GM19238 (cell line): ENCODE data around the gene GMNC.

Source experiments
- DNase-seq: peaks from one replicate; pipeline ENCODE4 v3.0.0; 2011; ENCODE audit warnings: low spot score; ENCODE audit not compliant: insufficient read length

Gene GMNC

DNA sequence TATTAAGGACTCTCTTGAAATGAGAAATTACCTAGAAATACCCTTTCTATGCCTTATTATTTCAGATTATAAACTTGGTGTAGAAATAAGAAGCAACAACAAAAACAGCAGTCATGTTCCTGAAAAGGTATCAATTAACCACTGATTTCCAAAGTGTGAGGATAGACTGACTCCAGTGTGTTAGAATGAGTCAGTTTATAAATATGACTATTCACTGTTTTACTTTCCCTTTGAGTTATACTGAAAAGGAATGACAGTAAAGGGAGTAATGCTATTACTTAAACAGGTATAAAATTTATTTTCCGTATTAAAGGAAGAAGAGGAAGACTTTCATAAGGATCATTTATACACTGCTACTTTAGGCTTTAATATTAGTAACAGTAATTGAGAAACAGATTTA lies 12.9 kb downstream of the GMNC start:
- no peak for DNase-seq

DNA sequence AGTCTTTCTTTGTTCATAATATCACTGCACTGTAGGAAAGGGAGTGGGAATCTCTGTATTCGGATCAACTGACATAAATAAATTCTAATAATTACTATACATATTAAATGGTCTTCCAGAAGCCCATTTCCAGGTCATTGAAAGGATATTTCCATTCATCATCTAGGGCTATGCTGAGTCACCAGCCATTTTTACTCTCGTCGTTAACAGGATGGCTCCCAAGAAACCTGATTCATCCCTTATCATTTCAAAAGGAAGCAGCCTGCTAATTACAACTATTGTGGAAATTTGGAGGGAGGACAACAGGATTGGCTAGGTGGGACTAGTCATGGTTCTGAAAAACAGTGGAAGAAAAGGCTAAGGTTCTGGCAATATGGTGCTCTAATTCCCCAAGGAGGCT lies 13.6 kb downstream of the GMNC start:
- no peak for DNase-seq

DNA sequence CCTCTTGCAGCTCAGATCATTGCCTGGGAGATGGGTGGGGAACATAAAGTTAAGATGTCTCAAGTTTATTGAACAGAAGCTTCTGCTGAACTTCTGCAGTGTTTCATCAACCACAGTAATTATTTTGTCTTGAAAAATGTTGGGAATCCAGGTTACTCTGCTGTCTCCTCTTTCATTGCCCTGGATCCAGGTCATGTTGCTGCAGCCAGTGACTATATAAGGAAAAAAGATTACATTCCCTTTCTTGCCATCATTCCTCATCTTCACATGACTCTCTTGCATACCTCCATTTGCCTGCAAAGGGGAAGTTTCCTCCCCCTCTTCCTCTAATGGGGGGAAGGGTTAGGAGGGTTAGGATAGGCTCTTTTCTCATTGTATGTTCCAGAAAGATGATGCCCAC lies 15.1 kb downstream of the GMNC start:
- DNase-seq: no peak

DNA sequence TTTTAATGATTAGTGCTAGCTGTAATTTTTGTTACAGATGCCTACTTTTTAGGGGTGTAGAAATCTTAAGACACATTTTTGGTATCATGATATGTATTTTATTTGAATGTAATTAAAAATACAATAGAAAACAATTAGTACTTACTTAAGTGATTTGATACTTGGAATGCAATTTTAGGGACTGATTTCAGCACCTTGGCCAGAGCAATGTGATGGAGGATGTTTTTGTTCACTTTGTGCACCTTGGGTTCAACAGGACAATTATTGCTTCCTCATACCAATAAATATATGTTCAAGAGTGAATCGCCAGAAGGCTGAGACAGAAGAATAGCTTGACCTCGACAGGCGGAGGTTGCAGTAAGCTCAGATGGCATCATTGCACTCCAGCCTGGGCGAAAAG lies 22.3 kb downstream of the GMNC start:
- DNase-seq: no peak

DNA sequence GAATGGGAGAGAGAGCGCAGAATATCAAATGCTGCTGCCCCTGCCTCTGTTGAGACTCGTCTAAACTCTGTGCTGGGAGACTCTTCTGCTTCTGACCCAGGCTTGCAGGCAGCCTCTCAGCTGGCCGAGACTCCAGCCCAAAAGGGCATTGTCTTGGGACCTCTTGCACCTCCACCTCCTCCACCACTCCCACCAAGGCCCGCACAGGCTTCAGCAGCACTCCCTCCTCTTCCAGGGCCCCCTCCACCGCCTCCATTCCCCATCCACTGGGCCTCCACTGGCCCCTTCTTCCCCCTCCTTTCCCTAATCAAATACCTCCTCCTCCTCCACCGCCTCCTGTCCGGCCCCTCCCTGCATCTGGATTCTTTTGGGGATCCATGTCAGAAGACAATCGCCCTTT lies 31.3 kb downstream of the GMNC start:
- no peak for DNase-seq

DNA sequence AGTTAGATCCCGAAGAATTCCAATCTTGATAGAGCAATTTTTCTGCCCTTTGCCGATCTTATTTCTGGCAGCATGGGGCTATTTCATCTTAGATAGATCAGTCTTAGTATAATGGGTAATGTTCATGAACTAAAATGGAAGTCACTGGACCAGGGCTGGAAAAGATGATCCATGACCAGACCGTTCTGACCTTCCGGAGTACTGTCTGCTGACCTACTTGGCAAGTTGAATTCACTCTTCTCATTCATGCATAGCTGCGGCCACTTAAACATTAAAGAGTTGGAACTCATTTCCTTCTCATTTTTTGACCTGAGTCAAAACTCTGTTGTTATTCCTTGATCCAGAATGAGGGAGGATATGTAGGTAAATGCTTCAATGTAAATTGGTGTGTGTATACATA lies 32.5 kb downstream of the GMNC start:
- DNase-seq: no peak

DNA sequence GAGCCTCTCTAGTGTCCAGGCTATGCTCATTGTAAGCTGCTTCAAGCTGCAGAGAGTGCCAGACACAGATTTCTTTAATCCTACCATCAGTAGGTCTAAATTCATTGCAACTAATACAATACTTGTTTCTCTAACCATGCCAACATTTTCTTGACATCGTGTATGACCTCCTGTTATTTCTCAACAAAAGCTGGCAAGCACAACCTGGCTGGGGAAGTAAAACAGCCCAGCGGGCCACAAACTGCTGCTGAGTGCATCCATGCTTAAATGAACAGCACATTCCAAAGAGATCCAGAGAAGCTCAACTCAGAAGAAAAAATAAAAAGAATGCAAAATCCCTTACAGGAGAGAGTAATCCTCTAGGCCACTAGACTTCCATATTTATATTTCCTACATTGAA lies 36.5 kb downstream of the GMNC start:
- DNase-seq: no peak

DNA sequence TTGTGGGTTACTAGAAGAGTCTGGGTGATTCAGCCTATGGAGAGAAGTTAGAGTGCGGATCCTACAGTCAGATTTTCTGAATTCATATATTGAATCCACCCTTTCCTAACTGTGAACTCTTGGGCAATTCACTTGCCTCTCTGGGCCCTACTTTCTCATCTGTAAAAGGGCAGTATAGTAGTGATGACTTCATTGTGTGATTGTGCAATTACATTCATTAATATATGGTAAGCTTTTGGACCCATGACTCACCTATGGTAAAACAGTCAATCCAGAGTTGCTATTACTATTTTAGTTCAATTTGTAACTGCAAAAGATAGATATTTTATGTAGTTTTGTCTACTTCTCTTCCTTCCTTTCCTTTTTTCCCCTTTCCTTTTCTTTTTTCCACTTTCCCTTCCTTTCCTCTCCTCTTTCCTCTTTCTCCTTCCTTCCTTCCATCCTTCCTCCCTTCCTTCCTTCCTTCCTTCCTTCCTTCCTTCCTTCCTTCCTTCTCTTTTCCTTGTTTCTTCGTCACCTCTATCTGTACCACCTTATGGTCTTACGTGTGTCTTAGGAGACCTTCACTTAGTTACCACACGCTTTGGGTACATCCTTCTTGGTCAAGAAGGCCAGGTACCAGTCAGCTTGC lies 37.0 kb downstream of the GMNC start:
- no peak for DNase-seq

DNA sequence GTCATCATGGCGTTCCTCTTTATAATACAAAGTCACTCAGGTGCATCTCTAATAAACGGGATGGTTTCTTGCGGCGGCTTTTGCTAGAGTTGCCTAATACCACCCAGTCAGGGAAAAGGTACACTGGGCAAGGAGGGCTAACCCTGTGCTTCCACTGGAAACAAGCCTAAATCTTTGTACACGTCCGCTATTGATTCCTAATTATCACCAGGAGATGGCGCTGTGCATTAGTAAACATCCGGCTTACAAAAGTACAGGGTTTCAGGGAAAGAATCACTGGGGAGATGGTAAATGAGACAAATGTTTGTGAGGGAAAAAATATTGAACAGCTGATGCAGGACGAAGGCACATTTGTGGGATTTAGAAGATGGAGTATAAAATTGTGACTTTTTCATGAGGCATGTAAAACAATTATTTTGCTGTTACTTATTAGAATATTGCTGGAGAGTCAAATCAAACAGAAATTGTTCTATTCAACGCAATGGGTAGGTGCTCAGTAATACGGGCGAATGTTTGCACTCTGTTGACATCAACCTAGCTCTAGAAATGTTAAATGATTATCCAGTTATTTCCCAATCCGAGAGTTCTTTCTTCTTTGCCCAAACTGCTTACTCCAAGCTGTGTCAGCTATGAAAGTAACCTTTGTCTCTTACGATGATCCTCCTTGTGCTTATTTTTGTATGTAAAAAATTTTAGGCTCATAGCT lies 50.6 kb downstream of the GMNC start:
- no peak for DNase-seq

DNA sequence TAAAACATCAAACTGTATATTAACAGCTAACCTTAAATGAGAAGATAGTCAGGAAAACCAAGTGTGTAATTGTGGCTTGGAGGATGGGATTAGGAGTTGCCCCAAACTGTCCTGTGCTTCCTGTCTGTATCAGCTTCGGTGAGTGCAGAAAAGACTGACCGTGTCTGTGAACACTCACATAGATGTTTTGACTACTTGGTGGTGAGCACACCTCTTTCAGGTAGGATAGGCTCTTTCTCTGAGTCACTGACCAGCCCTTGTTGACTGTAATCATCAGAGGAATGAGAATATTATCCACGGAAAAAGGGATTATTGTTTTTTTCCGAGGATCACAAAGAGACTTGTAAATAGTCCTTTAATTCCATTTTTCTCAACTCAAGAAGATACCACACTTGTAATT lies 51.5 kb downstream of the GMNC start:
- no peak for DNase-seq

DNA sequence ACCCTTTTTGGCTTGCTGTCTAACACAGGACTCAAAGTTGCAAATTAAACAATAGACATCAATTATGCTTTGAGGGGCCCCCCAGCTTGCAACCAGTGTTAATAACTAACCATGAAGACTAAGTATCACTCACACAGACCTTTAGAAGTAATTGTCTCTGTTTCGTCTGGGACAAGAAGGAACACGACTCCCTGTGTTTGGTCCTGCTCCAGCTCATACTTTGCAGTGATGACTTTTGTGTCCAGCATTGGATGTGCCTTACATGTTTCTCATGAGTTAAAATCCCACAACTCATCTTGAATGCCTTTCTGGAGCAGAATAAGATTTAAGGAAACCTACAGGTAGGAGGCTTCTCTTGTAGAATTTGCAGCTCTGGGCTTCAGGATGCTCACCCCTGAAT lies 53.1 kb downstream of the GMNC start:
- no peak for DNase-seq

DNA sequence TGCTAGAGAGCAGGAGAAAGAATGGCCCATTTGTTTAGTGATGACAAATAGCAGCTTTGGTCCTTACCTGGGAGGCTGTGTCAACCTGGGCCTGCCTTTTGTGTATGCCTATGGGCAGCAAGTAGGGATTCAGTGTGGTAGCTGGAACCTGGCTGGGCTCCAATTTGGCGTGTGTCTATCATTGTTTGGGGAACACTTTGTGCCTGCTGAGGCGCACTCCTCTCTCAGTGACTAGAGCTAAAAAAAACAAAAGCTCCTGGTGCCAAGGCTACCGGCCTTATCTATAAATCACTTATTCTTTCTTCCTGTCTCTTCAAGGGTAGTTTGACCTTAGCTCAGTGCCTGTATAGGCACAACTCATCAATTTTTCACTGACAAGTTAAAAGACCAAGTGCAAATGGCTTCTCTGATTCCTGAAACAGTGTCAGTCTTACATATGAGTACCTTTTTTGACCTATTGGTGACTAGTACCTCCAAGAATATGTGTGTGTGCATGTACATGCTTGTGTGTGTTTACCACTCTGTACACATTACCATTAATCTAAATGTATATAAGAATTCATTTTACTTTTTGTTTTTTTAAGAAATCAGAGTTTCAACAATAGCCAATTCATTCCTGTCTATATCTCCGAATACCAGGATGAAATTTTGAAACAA lies 54.6 kb downstream of the GMNC start:
- DNase-seq: no peak
